Gastrocnemius medialis (tissue), 4 donors: ENCODE data around the gene NOB1. TPM values are rescaled to one million over a fixed set of nuclear protein-coding genes. Genes with fewer than 3 reads are reported as not detected.

ENCODE experiments used
- ATAC-seq, 2 donors: fragments of 150-250 bp; one replicate each; pipeline ENCODE4 v1.9.1; 2016
- DNase-seq, 2 donors: peaks; one replicate each; pipeline ENCODE4 v3.0.0-alpha.2; 2019
- H3K27ac ChIP-seq, 4 donors: fragments of 200-600 bp; sonication (generic); 1 replicate in 1 of 4; 2 replicates in 3 of 4; pipeline ENCODE4 v1.5.1; 2016 to 2018; ENCODE audit warnings: mild to moderate bottlenecking in 2 of 4, moderate library complexity in 1 of 4
- H3K27me3 ChIP-seq, 3 donors: fragments of 200-600 bp; sonication (generic) in 2 of 3; 1 replicate in 1 of 3; 2 replicates in 2 of 3; pipeline versions ENCODE4 v1.5.1 to v1.6.0; 2016 to 2019; ENCODE audit warnings: mild to moderate bottlenecking in 1 of 3, moderate library complexity in 1 of 3
- H3K36me3 ChIP-seq, 2 donors: fragments of 200-600 bp; sonication (generic) in 1 of 2; one replicate each; pipeline ENCODE4 v1.5.1; 2017 to 2018
- H3K4me1 ChIP-seq, 2 donors: fragments of 200-600 bp; sonication (generic) in 1 of 2; one replicate each; pipeline ENCODE4 v1.5.1; 2016 to 2017; ENCODE audit warnings: mild to moderate bottlenecking in 2 of 2
- H3K4me3 ChIP-seq, 4 donors: fragments of 200-600 bp; sonication (generic) in 3 of 4; 1 replicate in 1 of 4; 2 replicates in 3 of 4; pipeline ENCODE4 v1.5.1; 2016 to 2019; ENCODE audit warnings: mild to moderate bottlenecking in 2 of 4
- H3K9me3 ChIP-seq, 3 donors: fragments of 200-600 bp; sonication (generic) in 2 of 3; 1 replicate in 1 of 3; 2 replicates in 2 of 3; pipeline ENCODE4 v1.5.1; 2016 to 2019
- CTCF ChIP-seq, 5 experiments: fragments of 450-650 bp in 3 of 5; fragments of 200-600 bp in 2 of 5; sonication (generic) in 2 of 5; IDR thresholded peaks in 4 of 5; conservative IDR thresholded peaks in 1 of 5; 1 replicate in 4 of 5; 2 replicates in 1 of 5; pipeline ENCODE4 v1.5.1; 2016 to 2019; ENCODE audit warnings: antibody characterized with exemption in 5 of 5, mild to moderate bottlenecking in 3 of 5, moderate library complexity in 3 of 5
- POLR2A ChIP-seq, 2 donors: fragments of 450-650 bp; IDR thresholded peaks; one replicate each; pipeline ENCODE4 v1.6.1; 2017; ENCODE audit warnings: antibody characterized with exemption in 2 of 2, mild to moderate bottlenecking in 2 of 2, moderate library complexity in 2 of 2
- in situ Hi-C, 4 donors: fragments of 200-750 bp; cut with MboI; loops; one replicate each; pipeline versions ENCODE4 v1.15.0 to v1.8.0; 2017; ENCODE audit warnings: low sequenced_read_pairs in 4 of 4
- intact Hi-C: fragments of 100-400 bp; cut with DNase I; formaldehyde crosslinking; loops from one replicate; pipeline ENCODE4 v1.15.1; 2023; ENCODE audit warnings: low total_unique reads
- total RNA-seq, 4 donors: library from RNA; depleted of rRNA; stranded (reverse); fragments of >200 nt; gene quantifications; one replicate each; pipeline versions ENCODE4 v1.1.0 to v1.2.3, GENCODE V29; 2016

Gene NOB1
- total RNA-seq, 4 donors from 2014 or later = 19.2 to 30.9 (median 24.2) TPM

DNA sequence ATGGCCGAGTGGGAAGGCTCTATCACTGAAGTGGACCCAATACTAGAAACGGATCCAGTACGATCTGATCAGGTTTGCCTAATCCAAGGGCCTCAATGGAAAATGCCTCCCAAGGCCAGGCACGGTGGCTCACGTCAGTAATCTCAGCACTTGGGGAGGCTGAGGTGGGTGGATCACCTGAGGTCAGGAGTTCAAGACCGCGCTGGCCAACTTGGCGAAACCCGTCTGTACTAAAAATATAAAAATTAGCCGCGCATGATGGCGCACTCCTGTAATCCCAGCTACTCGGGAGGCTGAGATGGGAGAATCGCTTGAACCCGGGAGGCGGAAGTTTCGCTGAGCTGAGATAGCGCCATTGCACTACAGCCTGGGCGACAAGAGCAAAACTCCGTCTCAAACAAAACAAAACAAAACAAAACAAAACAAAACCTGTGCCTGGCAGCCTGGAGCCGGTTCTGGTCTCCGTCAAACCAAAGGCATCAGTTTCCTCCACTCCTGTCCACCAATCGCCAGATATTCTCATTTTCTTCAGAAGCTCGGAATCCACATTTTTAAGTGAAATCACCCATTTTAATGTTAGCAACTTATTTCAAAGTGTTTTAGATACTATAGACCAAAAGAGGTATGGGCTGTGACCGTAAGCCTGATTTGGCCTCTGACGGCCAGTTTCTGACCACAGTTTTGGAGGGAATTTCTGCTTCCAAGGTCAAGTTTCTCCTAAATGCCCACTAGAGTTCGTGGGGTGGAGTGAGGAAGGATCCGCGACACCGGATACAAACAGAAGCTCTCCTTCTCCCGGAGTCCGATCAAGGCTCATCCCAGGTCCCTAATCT is 29.0 kb downstream of the NOB1 start:
- Histone ChIP-seq H3K4me3 (peak overlapping the region; percentile 54 to 87 (median 64)), H3K27ac (peak overlapping the region; percentile 66 to 80 (median 76)), H3K27me3 (no peaks in the 10 kb centered on the region), H3K36me3 (no peaks in the 10 kb centered on the region), H3K9me3 (no peaks in the 10 kb centered on the region), H3K4me1 (peaks cover 19 to 27% of the 10 kb centered on the region in 2 donors)
- intact Hi-C loops = loop anchor here (2.0 kb wide), 1 partner anchor 29 kb away; the partner anchor contains the start of gene NOB1
- in situ Hi-C loops = no loop called here
- no peak for DNase-seq
- TF ChIP-seq POLR2A (IDR thresholded peaks at IDR 0.05) = no peak
- TF ChIP-seq CTCF (IDR thresholded peaks at IDR 0.05 in 4 of 5, conservative IDR thresholded peaks at IDR 0.05 in 1 of 5) = no peak
- ATAC-seq = peak in 1 of 2 donors; percentile 8

DNA sequence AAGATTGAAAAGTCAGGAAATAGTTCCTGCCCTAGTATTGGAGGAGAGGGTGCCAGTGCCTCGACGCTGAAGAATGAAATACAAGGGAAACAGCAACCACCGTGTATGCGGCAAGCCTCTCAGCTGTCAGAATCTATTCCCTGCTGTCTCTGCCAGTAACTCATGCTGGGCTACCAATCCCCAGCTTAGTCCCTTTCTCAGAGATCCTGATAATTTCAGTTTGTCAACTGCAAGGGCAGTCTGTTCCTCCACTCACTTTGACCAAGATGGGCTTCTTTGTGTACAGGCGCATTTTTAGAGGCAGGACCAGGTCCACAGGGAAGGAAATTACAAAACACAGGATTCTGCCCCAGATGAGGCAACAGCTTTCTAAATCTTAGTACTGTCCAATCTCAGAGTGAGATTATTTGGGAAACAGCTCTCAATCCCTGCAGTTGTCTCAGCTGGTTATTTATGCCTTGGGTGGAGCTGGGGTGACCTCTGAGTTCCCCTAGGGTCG is 29.7 kb downstream of the NOB1 start:
- ATAC-seq (peak in 1 of 2 donors; percentile 6), DNase-seq (peak in 1 of 2 donors; percentile 29)
- no peaks in the 10 kb centered on the region for H3K27me3 ChIP-seq
- intact Hi-C loops (no loop called here), in situ Hi-C loops (no loop called here)
- H3K4me1 ChIP-seq = peaks cover 19 to 27% of the 10 kb centered on the region in 2 donors
- H3K9me3 ChIP-seq = no peaks in the 10 kb centered on the region
- peak overlapping the region; percentile 66 to 80 (median 76) for H3K27ac ChIP-seq
- no peak for TF ChIP-seq POLR2A (IDR thresholded peaks at IDR 0.05)
- no peak for TF ChIP-seq CTCF (IDR thresholded peaks at IDR 0.05 in 4 of 5, conservative IDR thresholded peaks at IDR 0.05 in 1 of 5)
- no peaks in the 10 kb centered on the region for H3K36me3 ChIP-seq
- H3K4me3 ChIP-seq = peak overlapping the region in 2 of 4 donors; percentile 17 to 57

GRCh38 chr16:69724414-69724873 is 30.3 kb downstream of the NOB1 start:
- intact Hi-C loops (no loop called here), in situ Hi-C loops (no loop called here)
- Histone ChIP-seq H3K4me3 (peak overlapping the region in 1 of 4 donors; percentile 57), H3K9me3 (no peaks in the 10 kb centered on the region), H3K4me1 (peaks cover 19 to 27% of the 10 kb centered on the region in 2 donors), H3K27ac (peak overlapping the region; percentile 66 to 80 (median 76)), H3K27me3 (no peaks in the 10 kb centered on the region), H3K36me3 (no peaks in the 10 kb centered on the region)
- DNase-seq (no peak), ATAC-seq (no peak)
- TF ChIP-seq POLR2A (IDR thresholded peaks at IDR 0.05) = no peak
- TF ChIP-seq CTCF (IDR thresholded peaks at IDR 0.05 in 4 of 5, conservative IDR thresholded peaks at IDR 0.05 in 1 of 5) = no peak

GRCh38 chr16:69721441-69721957 is 33.2 kb downstream of the NOB1 start:
- intact Hi-C loops (no loop called here), in situ Hi-C loops (no loop called here)
- peaks cover 0 to 25% of the 10 kb centered on the region in 2 donors for H3K36me3 ChIP-seq

More at GRCh38 chr16:69721441-69721957, 33.2 kb downstream of the NOB1 start:
- ATAC-seq (no peak), DNase-seq (no peak)
- Histone ChIP-seq H3K4me3 (no peak overlapping the region), H3K9me3 (no peaks in the 10 kb centered on the region), H3K27ac (no peak overlapping the region), H3K4me1 (peaks cover under 1 to 18% of the 10 kb centered on the region in 2 donors), H3K27me3 (no peaks in the 10 kb centered on the region)
- TF ChIP-seq CTCF (IDR thresholded peaks at IDR 0.05 in 4 of 5, conservative IDR thresholded peaks at IDR 0.05 in 1 of 5) (no peak), POLR2A (IDR thresholded peaks at IDR 0.05) (no peak)
